ENCODE measurements around the gene GRAP.

GRAP gene

GRCh38 chr17:18984273-18985114 lies 62.3 kb downstream of the GRAP start:
- no peak for DNase-seq (ENCODE audit: low read depth)

- DNase-seq (ENCODE audit: low read depth): no peak
Measured at GRCh38 chr17:18981642-18982424, 64.9 kb downstream of the GRAP start.

GRCh38 chr17:18981335-18981641 lies 65.5 kb downstream of the GRAP start:
- DNase-seq (ENCODE audit: low read depth): no peak

- no peak for DNase-seq (ENCODE audit: low read depth)
Measured at GRCh38 chr17:18980682-18981334, 65.9 kb downstream of the GRAP start.

GRCh38 chr17:18978655-18979054 lies 68.1 kb downstream of the GRAP start:
- DNase-seq (ENCODE audit: low read depth): no peak

GRCh38 chr17:18978050-18978449 lies 68.7 kb downstream of the GRAP start:
- no peak for DNase-seq (ENCODE audit: low read depth)

- no peak for DNase-seq (ENCODE audit: low read depth)
Measured at GRCh38 chr17:18977646-18978045, 69.1 kb downstream of the GRAP start.

- DNase-seq (ENCODE audit: low read depth): no peak
Measured at GRCh38 chr17:18977021-18977420, 69.7 kb downstream of the GRAP start.

- DNase-seq (ENCODE audit: low read depth): no peak
Measured at GRCh38 chr17:18976201-18976600, 70.6 kb downstream of the GRAP start.

- DNase-seq (ENCODE audit: low read depth): no peak
Measured at GRCh38 chr17:18975597-18975996, 71.2 kb downstream of the GRAP start.

- DNase-seq (ENCODE audit: low read depth): no peak
Measured at GRCh38 chr17:18974407-18975149, 72.2 kb downstream of the GRAP start.

GRCh38 chr17:18971801-18972200 lies 75.0 kb downstream of the GRAP start:
- no peak for DNase-seq (ENCODE audit: low read depth)

Measured in CMK (cell line).